Liver (tissue), 9 donors: ENCODE data around the gene NPL. TPM values are rescaled to one million over a fixed set of nuclear protein-coding genes. Genes with fewer than 3 reads are reported as not detected.
A peak's percentile ranks its signal among the peaks of the same experiment; 100 is the strongest.

Experiments
- DNase-seq: peaks from one replicate; pipeline ENCODE4 v3.0.0-alpha.2; 2017; ENCODE audit warnings: low spot score
- H3K27ac ChIP-seq, 2 donors: one replicate each; pipeline ENCODE4 v1.7.0; 2013; ENCODE audit warnings: inconsistent platforms in 2 of 2, low read length in 2 of 2, control low read depth in 1 of 2, low read depth in 1 of 2, mild to moderate bottlenecking in 1 of 2
- H3K27me3 ChIP-seq, 4 donors: one replicate each; pipeline versions ENCODE4 v1.6.1 to v1.7.0; 2013; ENCODE audit warnings: low read length in 3 of 4, inconsistent platforms in 1 of 4, mild to moderate bottlenecking in 1 of 4, moderate library complexity in 1 of 4; ENCODE audit not compliant: control insufficient read depth in 4 of 4, insufficient read depth in 4 of 4
- H3K36me3 ChIP-seq, 4 donors: one replicate each; pipeline versions ENCODE4 v1.6.1 to v1.7.0; 2013; ENCODE audit warnings: low read length in 3 of 4, mild to moderate bottlenecking in 3 of 4, low read depth in 1 of 4, moderate library complexity in 1 of 4; ENCODE audit not compliant: control insufficient read depth in 4 of 4, insufficient read depth in 3 of 4
- H3K4me1 ChIP-seq, 4 donors: one replicate each; pipeline versions ENCODE4 v1.6.1 to v1.7.0; 2013; ENCODE audit warnings: low read length in 3 of 4, mild to moderate bottlenecking in 3 of 4, moderate library complexity in 1 of 4; ENCODE audit not compliant: control insufficient read depth in 4 of 4, insufficient read depth in 4 of 4
- H3K4me3 ChIP-seq, 3 donors: one replicate each; pipeline versions ENCODE4 v1.6.1 to v1.7.0; 2013; ENCODE audit warnings: low read length in 3 of 3, control low read depth in 1 of 3, low read depth in 1 of 3, mild to moderate bottlenecking in 1 of 3
- H3K9ac ChIP-seq, 2 donors: one replicate each; pipeline ENCODE4 v1.7.0; 2013; ENCODE audit warnings: low read length in 2 of 2, mild to moderate bottlenecking in 2 of 2, moderate library complexity in 2 of 2, control low read depth in 1 of 2, low read depth in 1 of 2
- H3K9me3 ChIP-seq, 4 donors: one replicate each; pipeline versions ENCODE4 v1.6.1 to v1.7.0; 2013; ENCODE audit warnings: low read length in 3 of 4; ENCODE audit not compliant: control insufficient read depth in 4 of 4
- ATF3 ChIP-seq: IDR thresholded peaks from 2 replicates; pipeline ENCODE4 v1.6.1; 2016; ENCODE audit warnings: antibody characterized with exemption
- CTCF ChIP-seq: fragments of 150-350 bp; IDR thresholded peaks from 2 replicates; pipeline ENCODE4 v1.5.1; 2017; ENCODE audit warnings: improper control_type of control experiment, low read depth, low read length; ENCODE audit not compliant: missing input control
- EGR1 ChIP-seq, 2 donors: IDR thresholded peaks; 2 replicates each; pipeline ENCODE4 v1.6.1; 2016 to 2018; ENCODE audit warnings: antibody characterized with exemption in 2 of 2, low read depth in 2 of 2
- FOXA1 ChIP-seq: IDR thresholded peaks from 2 replicates; pipeline ENCODE4 v1.6.1; 2016; ENCODE audit warnings: antibody characterized with exemption
- FOXA2 ChIP-seq: IDR thresholded peaks from 2 replicates; pipeline ENCODE4 v1.6.1; 2016; ENCODE audit warnings: antibody characterized with exemption
- GABPA ChIP-seq, 2 donors: IDR thresholded peaks in 1 of 2; conservative IDR thresholded peaks in 1 of 2; 2 replicates each; pipeline ENCODE4 v1.6.1; 2016; ENCODE audit warnings: antibody characterized with exemption in 2 of 2, mild to moderate bottlenecking in 1 of 2, moderate library complexity in 1 of 2
- HNF4A ChIP-seq, 2 donors: conservative IDR thresholded peaks; 2 replicates each; pipeline ENCODE4 v1.6.1; 2016; ENCODE audit warnings: antibody characterized with exemption in 2 of 2, mild to moderate bottlenecking in 2 of 2
- HNF4G ChIP-seq: IDR thresholded peaks from 2 replicates; pipeline ENCODE4 v1.6.1; 2016; ENCODE audit warnings: antibody characterized with exemption
- JUND ChIP-seq, 2 donors: IDR thresholded peaks; 2 replicates each; pipeline ENCODE4 v1.6.1; 2016; ENCODE audit warnings: antibody characterized with exemption in 2 of 2
- MAX ChIP-seq: IDR thresholded peaks from 2 replicates; pipeline ENCODE4 v1.6.1; 2016; ENCODE audit warnings: antibody characterized with exemption
- NR2F2 ChIP-seq: IDR thresholded peaks from 2 replicates; pipeline ENCODE4 v1.6.1; 2016; ENCODE audit warnings: antibody characterized with exemption
- RAD21 ChIP-seq, 2 donors: IDR thresholded peaks; 2 replicates each; pipeline ENCODE4 v1.6.1; 2016; ENCODE audit warnings: antibody characterized with exemption in 2 of 2, mild to moderate bottlenecking in 2 of 2
- REST ChIP-seq: IDR thresholded peaks from 2 replicates; pipeline ENCODE4 v1.6.1; 2016; ENCODE audit warnings: antibody characterized with exemption, mild to moderate bottlenecking
- RXRA ChIP-seq, 2 donors: IDR thresholded peaks; 2 replicates each; pipeline ENCODE4 v1.6.1; 2017 to 2018; ENCODE audit warnings: antibody characterized with exemption in 2 of 2, mild to moderate bottlenecking in 1 of 2
- SP1 ChIP-seq: IDR thresholded peaks from 2 replicates; pipeline ENCODE4 v1.6.1; 2018; ENCODE audit warnings: antibody characterized with exemption, mild to moderate bottlenecking
- YY1 ChIP-seq: IDR thresholded peaks from 2 replicates; pipeline ENCODE4 v1.6.1; 2016; ENCODE audit warnings: antibody characterized with exemption, mild to moderate bottlenecking
- ZBTB33 ChIP-seq: IDR thresholded peaks from 2 replicates; pipeline ENCODE4 v1.6.1; 2016; ENCODE audit warnings: antibody characterized with exemption
- WGBS: extraction: QIAGEN DNeasy Blood & Tissue Kit; methylation state at CpG from one replicate; pipeline ENCODE4 v1.1.7; 2013; 5-methylcytosine and 5-hydroxymethylcytosine counted together
- polyA plus RNA-seq, 2 donors: library from polyadenylated mRNA; stranded (reverse) in 1 of 2; unstranded in 1 of 2; fragments of 200-250 nt in 1 of 2; fragments of >200 nt in 1 of 2; fragmentation: Nextera tagmentation in 1 of 2; extraction: Ambion mirVana in 1 of 2; gene quantifications; one replicate each; pipeline versions ENCODE4 v1.2.1 to v1.2.3, GENCODE V29; 2013 to 2015
- total RNA-seq, 2 donors: library from RNA; depleted of rRNA; stranded (reverse); fragments of >200 nt; gene quantifications; one replicate each; pipeline ENCODE4 v1.2.3, GENCODE V29; 2014
- donor health status: healthy.
- donor health status: healthy.
- donor health status: healthy.
- donor health status: healthy.
- donor health status: healthy.

NPL gene
- total and polyA plus RNA-seq, 4 donors, result 8.5 to 47.3 (median 15.9) TPM

- H3K9ac ChIP-seq, result no peak overlapping the region
- no peaks in the 10 kb centered on the region for H3K9me3 ChIP-seq
- DNase-seq, result no peak
- H3K36me3 ChIP-seq, result no peaks in the 10 kb centered on the region
- 36% methylated on average over 4 of the region's 4 CpGs for WGBS
- peaks cover 0 to 10% (median 5%) of the 10 kb centered on the region in 4 donors for H3K4me1 ChIP-seq
- H3K27ac ChIP-seq, result no peak overlapping the region
- no peak overlapping the region for H3K4me3 ChIP-seq
- no peak for TF ChIP-seq ATF3
- no peak for TF ChIP-seq EGR1 (IDR thresholded peaks at IDR 0.05; ENCODE audit: low read depth in 2 of 2)
- no peak for TF ChIP-seq YY1
- no peak for TF ChIP-seq REST
- no peak for TF ChIP-seq JUND (IDR thresholded peaks at IDR 0.05)
- TF ChIP-seq RAD21 (IDR thresholded peaks at IDR 0.05), result peak; percentile 90 to 91
- no peak for TF ChIP-seq NR2F2
- TF ChIP-seq HNF4A (conservative IDR thresholded peaks at IDR 0.05), result no peak
- TF ChIP-seq SP1, result no peak
- peak; percentile 77 for TF ChIP-seq CTCF
- no peak for TF ChIP-seq FOXA1
- TF ChIP-seq GABPA (IDR thresholded peaks at IDR 0.05 in 1 of 2, conservative IDR thresholded peaks at IDR 0.05 in 1 of 2), result no peak
- TF ChIP-seq ZBTB33, result no peak
- TF ChIP-seq HNF4G, result no peak
- TF ChIP-seq MAX, result no peak
- TF ChIP-seq FOXA2, result no peak
- no peaks in the 10 kb centered on the region for H3K27me3 ChIP-seq
Observed at GRCh38 chr1:182784556-182785171, 4.9 kb upstream of the NPL start.

- no peak overlapping the region for H3K27ac ChIP-seq
- TF ChIP-seq HNF4A (conservative IDR thresholded peaks at IDR 0.05) (no peak), RXRA (IDR thresholded peaks at IDR 0.05) (no peak), GABPA (IDR thresholded peaks at IDR 0.05 in 1 of 2, conservative IDR thresholded peaks at IDR 0.05 in 1 of 2) (no peak), ATF3 (no peak), JUND (IDR thresholded peaks at IDR 0.05) (no peak), RAD21 (IDR thresholded peaks at IDR 0.05) (no peak), YY1 (no peak), FOXA1 (no peak), EGR1 (IDR thresholded peaks at IDR 0.05; ENCODE audit: low read depth in 2 of 2) (no peak), REST (no peak), SP1 (no peak), FOXA2 (no peak)
Observed at GRCh38 chr1:182785181-182785580, 4.4 kb upstream of the NPL start.

More at GRCh38 chr1:182785181-182785580, 4.4 kb upstream of the NPL start:
- peak; percentile 46 for DNase-seq
- 75% methylated on average over 2 of the region's 2 CpGs for WGBS
- H3K27me3 ChIP-seq, result no peaks in the 10 kb centered on the region
- no peak overlapping the region for H3K9ac ChIP-seq
- H3K4me3 ChIP-seq, result no peak overlapping the region
- H3K36me3 ChIP-seq, result no peaks in the 10 kb centered on the region
- peaks cover 0 to 15% (median 5%) of the 10 kb centered on the region in 4 donors for H3K4me1 ChIP-seq
- no peaks in the 10 kb centered on the region for H3K9me3 ChIP-seq
